Ovary (tissue), 3 donors: ENCODE results near the gene ITGB6.

Experiments
- CTCF ChIP-seq, 3 donors: fragments of 450-650 bp in 2 of 3; fragments of 200-600 bp in 1 of 3; IDR thresholded peaks; one replicate each; pipeline versions ENCODE4 v1.5.1 to v1.8.0; 2016 to 2022; ENCODE audit warnings: antibody characterized with exemption in 3 of 3, mild to moderate bottlenecking in 1 of 3
- POLR2A ChIP-seq: fragments of 450-650 bp; IDR thresholded peaks from one replicate; pipeline ENCODE4 v1.6.1; 2017; ENCODE audit warnings: antibody characterized with exemption, mild to moderate bottlenecking, moderate library complexity
- donor health status: DM: no; HTN: no; CAD: no.

DNA sequence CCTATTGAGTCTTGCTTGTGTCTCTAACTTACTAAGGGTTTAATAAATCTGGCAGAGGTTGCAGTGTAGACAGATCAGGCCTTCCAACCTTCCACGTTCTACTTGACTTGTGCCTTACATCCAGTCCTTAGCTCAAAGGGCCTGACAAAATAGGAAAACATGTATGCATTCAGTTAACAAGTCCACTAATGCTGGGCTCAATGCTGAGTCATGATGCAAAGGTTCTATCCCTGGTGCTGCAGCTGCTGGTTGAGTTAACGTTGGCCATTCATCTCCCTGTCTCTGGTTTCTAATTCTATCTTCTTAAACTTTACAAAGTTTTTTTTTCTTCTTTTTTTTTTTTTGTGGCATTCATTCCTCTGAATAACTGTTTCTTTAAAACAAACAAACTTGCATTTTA is 46.3 kb upstream of the ITGB6 start:
- no peak for TF ChIP-seq CTCF (IDR thresholded peaks at IDR 0.05)
- no peak for TF ChIP-seq POLR2A
